GM18502 (cell line): ENCODE results near the gene MED23.
"Not testable (repeated sequence)": the region's sequence is repeated elsewhere in the genome, so short reads cannot be mapped to it uniquely, and the experiment has no call there.

ENCODE experiments used
- ATAC-seq: cut with Tn5 transposase; IDR thresholded peaks from one replicate; pipeline ENCODE4 v1.9.1; 2021; ENCODE audit warnings: mild to moderate bottlenecking; ENCODE audit not compliant: unreplicated experiment, poor library complexity

Gene MED23

GRCh38 chr6:131587909-131588308 is 40.1 kb downstream of the MED23 start:
- ATAC-seq, result no peak

- ATAC-seq, result no peak
Observed at GRCh38 chr6:131586543-131586942, 41.5 kb downstream of the MED23 start.

GRCh38 chr6:131581523-131581922 is 46.5 kb downstream of the MED23 start:
- no peak for ATAC-seq

GRCh38 chr6:131575834-131576478 is 52.1 kb downstream of the MED23 start:
- no peak for ATAC-seq

GRCh38 chr6:131574686-131575085 is 53.4 kb downstream of the MED23 start:
- no peak for ATAC-seq

- ATAC-seq, result no peak
Observed at GRCh38 chr6:131574133-131574532, 53.9 kb downstream of the MED23 start.

GRCh38 chr6:131572686-131573415 is 55.2 kb downstream of the MED23 start, which contains the start of gene ARG1:
Gene ARG1, plus strand, starts transcription at chr6:131573226. Its CDS starts 57 bp downstream, at chr6:131573283.
- ATAC-seq, result no peak

GRCh38 chr6:131568726-131569125 is 59.3 kb downstream of the MED23 start:
- no peak for ATAC-seq

GRCh38 chr6:131565056-131565455 is 63.0 kb downstream of the MED23 start:
- no peak for ATAC-seq

- ATAC-seq, result no peak
Observed at GRCh38 chr6:131561925-131562707, 65.9 kb downstream of the MED23 start.

- no peak for ATAC-seq
Observed at GRCh38 chr6:131558922-131559321, 69.1 kb downstream of the MED23 start.

- ATAC-seq, result no peak
Observed at GRCh38 chr6:131555992-131556391, 72.0 kb downstream of the MED23 start.

- no peak for ATAC-seq
Observed at GRCh38 chr6:131552572-131552971, 75.5 kb downstream of the MED23 start.

GRCh38 chr6:131551902-131552301 is 76.1 kb downstream of the MED23 start:
- ATAC-seq, result no peak

GRCh38 chr6:131549811-131550210 is 78.2 kb downstream of the MED23 start:
- ATAC-seq, result no peak

GRCh38 chr6:131548441-131548840 is 79.6 kb downstream of the MED23 start:
- no peak for ATAC-seq

- no peak for ATAC-seq
Observed at GRCh38 chr6:131547488-131547887, 80.6 kb downstream of the MED23 start.

- no peak for ATAC-seq
Observed at GRCh38 chr6:131545317-131545716, 82.7 kb downstream of the MED23 start.

GRCh38 chr6:131538615-131539014 is 89.4 kb downstream of the MED23 start:
- not testable (repeated sequence) for ATAC-seq

- ATAC-seq, result peak; percentile 94
Observed at GRCh38 chr6:131532580-131533039, 95.4 kb downstream of the MED23 start.

- not testable (repeated sequence) for ATAC-seq
Observed at GRCh38 chr6:131531681-131532080, 96.4 kb downstream of the MED23 start.
